HG03066 (cell line): ENCODE results near the gene FAM177A1.
"Not testable (repeated sequence)": the region's sequence is repeated elsewhere in the genome, so short reads cannot be mapped to it uniquely, and the experiment has no call there.

Experiments used
- ATAC-seq: cut with Tn5 transposase; IDR thresholded peaks from one replicate; pipeline ENCODE4 v1.9.1; 2021; ENCODE audit warnings: low read depth; ENCODE audit not compliant: unreplicated experiment

Gene FAM177A1

GRCh38 chr14:35052637-35053036 lies 6.6 kb downstream of the FAM177A1 start:
- no peak for ATAC-seq

GRCh38 chr14:35061113-35061791 lies 15.2 kb downstream of the FAM177A1 start:
- ATAC-seq: not testable (repeated sequence)

GRCh38 chr14:35065731-35066130 lies 19.7 kb downstream of the FAM177A1 start:
- not testable (repeated sequence) for ATAC-seq

GRCh38 chr14:35068238-35069012 lies 22.4 kb downstream of the FAM177A1 start:
- no peak for ATAC-seq

- ATAC-seq: no peak
These were observed 26.2 kb downstream of the FAM177A1 start for GRCh38 chr14:35072226-35072625.

- ATAC-seq: no peak
These were observed 27.4 kb downstream of the FAM177A1 start for GRCh38 chr14:35073486-35073885.

- no peak for ATAC-seq
These were observed 32.0 kb downstream of the FAM177A1 start for GRCh38 chr14:35078082-35078481.

- no peak for ATAC-seq
These were observed 33.7 kb downstream of the FAM177A1 start for GRCh38 chr14:35079742-35080141.

- no peak for ATAC-seq
These were observed 37.6 kb downstream of the FAM177A1 start for GRCh38 chr14:35083530-35084150.

- ATAC-seq: no peak
These were observed 39.4 kb downstream of the FAM177A1 start for GRCh38 chr14:35085441-35085840.

GRCh38 chr14:35088514-35088913 lies 42.4 kb downstream of the FAM177A1 start:
- ATAC-seq: no peak

- ATAC-seq: not testable (repeated sequence)
These were observed 48.6 kb downstream of the FAM177A1 start for GRCh38 chr14:35094645-35095044.

- no peak for ATAC-seq
These were observed 61.8 kb downstream of the FAM177A1 start for GRCh38 chr14:35107866-35108265.

GRCh38 chr14:35112641-35113040 lies 66.6 kb downstream of the FAM177A1 start:
- ATAC-seq: no peak

GRCh38 chr14:35113308-35113950 lies 67.4 kb downstream of the FAM177A1 start:
- no peak for ATAC-seq

- no peak for ATAC-seq
These were observed 68.0 kb downstream of the FAM177A1 start for GRCh38 chr14:35114036-35114435.

GRCh38 chr14:35116242-35116641 lies 70.2 kb downstream of the FAM177A1 start:
- ATAC-seq: no peak

- no peak for ATAC-seq
These were observed 71.0 kb downstream of the FAM177A1 start for GRCh38 chr14:35117112-35117511.

GRCh38 chr14:35121026-35121886 lies 75.2 kb downstream of the FAM177A1 start:
- no peak for ATAC-seq
